ENCODE data around the gene AFG1L.

GRCh38 chr6:108355890-108356289, 61.0 kb downstream of the AFG1L start:
- TF ChIP-seq, protein P1, sequence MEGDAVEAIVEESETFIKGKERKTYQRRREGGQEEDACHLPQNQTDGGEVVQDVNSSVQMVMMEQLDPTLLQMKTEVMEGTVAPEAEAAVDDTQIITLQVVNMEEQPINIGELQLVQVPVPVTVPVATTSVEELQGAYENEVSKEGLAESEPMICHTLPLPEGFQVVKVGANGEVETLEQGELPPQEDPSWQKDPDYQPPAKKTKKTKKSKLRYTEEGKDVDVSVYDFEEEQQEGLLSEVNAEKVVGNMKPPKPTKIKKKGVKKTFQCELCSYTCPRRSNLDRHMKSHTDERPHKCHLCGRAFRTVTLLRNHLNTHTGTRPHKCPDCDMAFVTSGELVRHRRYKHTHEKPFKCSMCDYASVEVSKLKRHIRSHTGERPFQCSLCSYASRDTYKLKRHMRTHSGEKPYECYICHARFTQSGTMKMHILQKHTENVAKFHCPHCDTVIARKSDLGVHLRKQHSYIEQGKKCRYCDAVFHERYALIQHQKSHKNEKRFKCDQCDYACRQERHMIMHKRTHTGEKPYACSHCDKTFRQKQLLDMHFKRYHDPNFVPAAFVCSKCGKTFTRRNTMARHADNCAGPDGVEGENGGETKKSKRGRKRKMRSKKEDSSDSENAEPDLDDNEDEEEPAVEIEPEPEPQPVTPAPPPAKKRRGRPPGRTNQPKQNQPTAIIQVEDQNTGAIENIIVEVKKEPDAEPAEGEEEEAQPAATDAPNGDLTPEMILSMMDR (IDR thresholded peaks at IDR 0.05; ENCODE audit: low read length): no peak
- TF ChIP-seq EZH2 (IDR thresholded peaks at IDR 0.05; ENCODE audit: borderline replicate concordance, low read length): no peak

All from OCI-LY1 (cell line).